Left renal pelvis (tissue), 4 donors: ENCODE results near the gene ICE1. TPM values are rescaled to one million over a fixed set of nuclear protein-coding genes. Genes with fewer than 3 reads are reported as not detected.
"Not testable (repeated sequence)": the region's sequence is repeated elsewhere in the genome, so short reads cannot be mapped to it uniquely, and the experiment has no call there.

Experiments
- DNase-seq, 4 donors: peaks; one replicate each; pipeline ENCODE4 v3.0.0-alpha.2; 2013; ENCODE audit warnings: low read depth in 4 of 4, low spot score in 3 of 4
- polyA plus RNA-seq, 4 donors: library from polyadenylated mRNA; unstranded; fragments of 120-200 nt; gene quantifications; one replicate each; pipeline ENCODE4 v1.2.1, GENCODE V29; 2013; ENCODE audit not compliant: insufficient read length in 4 of 4

ICE1 gene
- polyA plus RNA-seq, 4 donors: 32.3 to 40.7 (median 35.5) TPM

GRCh38 chr5:5401095-5401494 is 21.4 kb upstream of the ICE1 start:
- DNase-seq: no peak

- no peak for DNase-seq
These were observed 18.7 kb upstream of the ICE1 start for GRCh38 chr5:5403741-5404140.

DNA sequence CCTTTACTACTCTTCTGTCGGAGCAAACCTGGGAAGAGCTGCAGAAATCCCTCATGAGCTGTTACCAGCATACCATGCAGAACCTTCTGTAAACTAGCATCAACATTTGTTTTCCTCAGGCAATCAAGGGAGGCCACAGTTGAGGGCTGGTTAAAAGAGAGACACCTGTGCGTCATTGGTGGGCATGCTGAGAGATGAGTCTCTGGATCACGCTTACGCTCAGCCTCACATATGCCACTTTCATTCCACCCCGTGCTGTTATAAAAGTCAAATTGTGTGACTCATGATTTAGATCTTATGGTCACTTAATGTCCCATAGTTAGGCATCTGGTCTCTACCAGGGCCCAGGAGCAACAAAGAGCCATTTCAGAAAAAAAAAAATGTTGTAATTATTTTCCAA is 18.1 kb upstream of the ICE1 start:
- DNase-seq: no peak

DNA sequence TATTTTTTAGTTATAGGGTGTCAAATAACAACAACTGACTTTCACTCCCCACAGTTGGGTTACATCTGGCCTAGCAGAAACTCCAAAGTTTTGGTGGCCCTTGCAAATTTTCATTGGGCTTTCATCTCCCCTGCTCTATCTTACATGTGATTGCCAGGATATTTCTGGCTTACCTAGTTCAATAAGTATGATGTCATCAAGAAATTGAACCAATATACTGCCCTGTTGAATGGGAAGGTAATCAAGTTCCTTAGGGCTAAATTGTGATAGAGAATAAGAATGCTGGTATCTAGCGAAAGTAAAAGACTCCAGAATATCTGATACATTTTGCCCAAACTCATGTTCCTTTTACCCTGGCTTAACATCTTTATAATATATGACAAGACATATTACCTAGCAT is 17.0 kb upstream of the ICE1 start:
- DNase-seq: no peak

DNA sequence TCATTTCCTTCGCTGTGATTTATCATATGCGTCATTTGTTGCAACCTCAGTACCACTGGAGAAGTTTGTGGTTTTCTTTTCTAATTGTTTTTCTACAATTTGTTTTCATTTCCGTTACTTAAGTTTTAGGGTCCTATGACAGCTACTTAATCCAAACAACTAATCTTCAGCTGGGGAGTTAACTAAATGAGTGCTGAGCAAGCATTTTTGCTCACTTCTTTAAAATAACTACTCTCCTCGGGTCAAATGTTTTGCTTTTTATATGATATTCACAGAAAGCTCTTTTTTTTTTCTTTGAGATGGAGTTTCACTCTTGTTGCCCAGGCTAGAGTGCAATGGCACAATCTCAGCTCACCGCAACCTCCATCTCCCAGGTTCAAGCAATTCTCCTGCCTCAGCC is 14.6 kb upstream of the ICE1 start:
- no peak for DNase-seq

DNA sequence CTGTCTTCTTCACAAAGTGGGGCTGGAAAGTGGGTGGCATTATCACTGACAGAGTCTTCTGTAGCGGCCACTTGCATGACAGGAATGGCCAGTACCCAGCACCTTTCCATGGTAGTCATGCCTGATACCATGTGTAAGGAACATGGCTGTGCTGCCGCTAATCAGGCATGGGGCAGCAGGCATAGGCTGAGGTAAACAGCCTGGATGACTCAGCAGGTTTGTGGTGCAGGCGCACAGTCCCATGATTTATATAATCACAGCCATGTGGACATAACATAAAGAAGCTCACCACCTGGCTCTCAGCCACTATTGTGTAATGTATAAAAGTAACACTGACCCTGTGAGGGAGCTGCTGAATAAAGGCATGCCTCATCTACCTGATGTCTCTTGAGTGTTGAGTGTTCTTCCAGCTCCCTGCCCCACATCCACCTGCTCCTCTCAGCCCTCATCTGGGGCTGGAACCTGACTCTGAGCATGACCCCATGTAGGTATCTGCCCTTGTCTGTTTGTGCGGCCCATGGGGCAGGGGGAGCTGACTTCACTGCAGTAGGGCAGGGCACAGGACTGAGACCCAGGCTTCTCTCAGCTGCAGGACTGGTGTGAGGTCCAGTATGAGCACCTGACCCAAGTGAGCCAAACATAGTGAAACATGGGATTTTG is 13.2 kb upstream of the ICE1 start:
- no peak for DNase-seq

- not testable (repeated sequence) for DNase-seq
These were observed 8.6 kb upstream of the ICE1 start for GRCh38 chr5:5413856-5414255.

GRCh38 chr5:5414999-5415398 is 7.5 kb upstream of the ICE1 start:
- DNase-seq: no peak

- no peak for DNase-seq
These were observed 5.7 kb upstream of the ICE1 start for GRCh38 chr5:5416733-5417132.

DNA sequence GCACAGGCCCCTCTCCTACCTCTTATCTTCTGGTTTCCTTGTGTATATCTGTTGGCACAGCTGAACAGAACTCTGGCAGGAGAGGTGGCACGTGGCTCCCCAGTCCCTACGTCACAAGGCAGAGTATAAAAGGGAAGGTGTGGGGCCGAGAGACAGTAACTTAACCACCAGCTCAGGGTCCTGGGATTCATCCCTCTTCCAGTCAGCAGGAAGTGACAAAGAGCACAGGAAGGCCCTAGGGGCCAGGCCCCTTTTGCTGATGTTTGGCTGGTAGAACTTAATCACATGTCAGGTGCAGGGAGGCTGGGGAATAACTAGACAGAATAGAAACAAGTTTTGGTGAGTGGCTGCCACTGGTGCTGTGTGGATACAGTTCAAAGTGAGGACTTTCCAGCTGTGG is 4.5 kb upstream of the ICE1 start:
- no peak for DNase-seq

DNA sequence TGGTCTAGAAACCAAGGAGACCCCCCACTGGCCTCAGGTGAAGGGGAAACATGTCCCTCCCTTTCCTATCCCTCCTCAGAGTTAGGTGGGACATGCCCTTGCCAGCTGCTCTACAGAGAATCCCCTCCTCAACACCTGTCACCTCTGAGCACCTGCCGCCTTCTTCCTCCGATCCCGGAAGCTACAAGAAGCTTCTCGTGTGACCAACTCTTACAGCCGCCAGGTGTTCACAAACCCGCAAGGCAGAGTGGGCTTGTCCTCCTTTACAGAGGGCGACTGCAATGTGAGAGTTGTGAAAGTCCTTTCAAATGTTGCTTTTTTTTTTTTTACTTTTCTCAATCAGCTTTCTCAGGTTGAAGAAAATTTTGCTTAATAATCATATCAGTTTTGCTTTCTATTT is 3.7 kb upstream of the ICE1 start:
- no peak for DNase-seq

GRCh38 chr5:5419291-5420210 is 2.9 kb upstream of the ICE1 start:
- no peak for DNase-seq

- DNase-seq: no peak
These were observed 2.2 kb upstream of the ICE1 start for GRCh38 chr5:5420251-5420650.

DNA sequence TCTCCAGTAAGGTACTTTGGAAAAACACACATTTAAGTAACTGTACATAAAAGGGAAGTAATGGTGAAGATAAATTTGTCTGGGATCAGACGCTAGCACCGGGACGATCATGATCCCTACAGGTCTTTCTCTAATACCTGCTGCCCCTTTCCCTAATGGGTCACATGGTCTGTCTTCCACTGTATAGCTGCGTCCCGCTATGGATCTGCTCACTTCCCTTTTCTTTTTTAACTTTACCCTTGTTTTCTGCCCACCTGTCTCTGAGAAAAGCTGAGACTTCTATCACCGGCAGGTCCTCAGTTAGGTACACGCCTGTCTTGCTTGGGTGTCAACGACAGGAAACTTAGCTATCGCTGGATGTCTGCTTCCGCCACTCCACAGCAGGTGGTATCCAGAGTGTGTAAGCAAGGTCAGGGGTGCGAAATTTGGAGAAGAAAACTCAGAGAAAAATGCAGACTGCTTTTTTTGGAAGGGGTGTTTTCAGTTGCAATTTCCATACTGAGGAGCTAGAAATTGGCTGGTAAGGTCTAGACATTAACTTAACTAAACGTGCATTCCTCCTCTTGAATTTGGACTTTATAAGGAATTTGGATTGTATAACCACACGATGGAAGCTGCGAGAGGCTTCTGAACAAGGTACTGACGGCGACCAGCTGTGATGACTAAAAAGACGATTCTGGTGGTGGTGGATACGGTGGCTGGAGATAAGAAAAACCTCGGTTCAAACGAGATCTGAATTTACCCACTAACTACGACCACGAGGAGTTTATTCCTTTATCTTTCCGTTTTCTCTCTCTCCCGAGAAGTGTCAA is 1.1 kb upstream of the ICE1 start:
- DNase-seq: no peak

DNA sequence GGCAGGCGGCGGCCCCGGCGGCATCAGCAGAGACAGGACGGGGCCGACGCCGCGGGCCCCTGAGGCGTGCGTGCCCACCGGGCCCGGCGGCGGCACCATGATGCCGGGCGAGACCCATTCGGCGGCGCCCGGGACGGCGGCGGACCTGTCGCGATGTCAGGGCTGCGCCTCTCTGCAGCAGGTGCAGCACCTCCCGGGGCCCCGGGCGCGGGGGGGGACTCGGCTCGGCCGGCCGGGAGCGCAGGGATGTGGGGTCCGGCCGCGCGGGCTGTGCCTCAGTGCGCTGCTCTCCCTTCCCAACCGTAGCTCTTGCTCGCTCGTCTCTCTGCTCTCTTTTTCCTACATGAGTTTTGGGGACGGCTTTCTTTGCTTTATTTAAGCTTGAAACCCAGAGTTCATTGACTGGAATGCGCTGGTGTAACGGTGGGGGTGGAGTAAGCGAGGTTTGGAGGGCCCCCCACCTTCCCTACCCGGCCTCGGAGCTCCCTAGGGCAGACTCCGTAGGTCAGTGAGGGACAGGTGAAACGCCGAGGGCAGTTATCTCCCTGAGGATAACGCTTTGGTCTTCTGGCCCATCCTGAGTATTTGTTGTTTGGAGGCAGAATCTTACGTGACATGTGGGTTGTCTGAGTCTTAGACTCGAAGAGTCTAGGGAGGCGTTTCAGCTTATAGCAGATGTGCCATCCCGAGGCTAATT is 490 bp downstream of the ICE1 start:
- no peak for DNase-seq

DNA sequence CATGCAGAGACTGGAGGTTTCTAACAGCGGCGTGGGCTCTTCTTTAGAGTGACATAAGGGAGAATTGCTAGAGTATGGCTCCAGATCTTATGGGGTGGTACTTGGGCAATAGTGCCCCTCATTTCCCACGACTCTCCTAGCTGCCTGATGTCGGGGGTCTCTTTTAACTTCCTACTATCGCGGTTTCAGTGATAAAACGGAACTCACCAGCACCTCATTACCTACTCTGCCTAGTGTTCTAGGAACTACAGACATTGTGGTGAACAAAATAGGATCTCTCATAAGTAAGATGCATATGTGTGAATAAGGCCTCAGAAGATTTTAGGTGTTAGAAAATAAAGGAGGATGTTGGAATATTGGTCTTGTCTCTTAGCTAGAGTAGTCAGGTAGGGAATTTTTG is 1.1 kb downstream of the ICE1 start:
- no peak for DNase-seq

GRCh38 chr5:5424736-5425135 is 2.3 kb downstream of the ICE1 start:
- DNase-seq: no peak

DNA sequence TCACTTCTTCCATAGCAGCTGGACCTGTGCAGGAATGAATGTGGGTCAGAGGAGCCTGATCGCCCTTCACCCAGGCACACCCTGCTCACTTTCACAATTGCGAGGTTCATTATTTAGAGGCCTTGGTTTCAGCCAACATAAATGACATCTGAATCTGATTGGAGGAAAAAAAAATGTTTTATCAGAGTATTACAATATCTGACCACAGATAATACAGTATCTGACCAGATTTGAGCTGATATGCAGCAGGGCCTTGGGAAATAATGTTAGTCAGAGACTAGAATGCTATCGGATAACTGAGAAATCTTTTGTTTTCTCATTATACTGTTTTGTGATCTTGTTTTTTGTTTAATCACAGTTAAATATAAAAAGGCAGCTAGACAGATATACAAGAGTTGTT is 7.7 kb downstream of the ICE1 start:
- no peak for DNase-seq

DNA sequence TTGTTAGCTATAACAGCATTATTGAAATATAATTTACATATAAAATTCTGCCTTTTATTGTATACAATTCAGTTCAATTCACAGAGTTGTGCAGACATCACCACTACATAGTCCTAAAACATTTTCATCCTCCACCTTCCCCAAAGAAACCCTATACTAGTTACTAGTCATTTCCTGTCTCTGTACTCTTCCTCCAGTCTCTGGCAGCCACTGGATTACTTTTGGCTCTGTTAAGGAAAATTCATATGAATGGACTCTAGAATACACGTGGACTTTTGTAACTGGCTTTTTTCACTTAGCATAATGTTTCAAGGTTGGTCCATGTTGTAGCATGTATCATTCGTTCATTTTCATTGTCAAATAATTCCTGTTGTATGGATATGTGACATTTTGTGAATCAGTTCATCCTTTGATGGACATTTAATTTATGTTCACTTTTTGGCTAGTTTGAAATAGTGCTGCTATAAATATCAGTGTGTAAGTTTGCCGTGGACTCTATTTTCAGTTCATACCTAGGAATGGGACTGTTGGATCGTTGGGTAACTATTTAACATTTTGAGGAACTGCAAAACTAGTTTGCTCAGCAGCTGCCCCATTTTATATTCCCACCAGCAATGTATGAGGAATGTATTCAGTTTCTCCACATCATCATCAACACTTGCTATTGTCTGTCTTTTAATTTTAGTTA is 9.7 kb downstream of the ICE1 start:
- DNase-seq: no peak

DNA sequence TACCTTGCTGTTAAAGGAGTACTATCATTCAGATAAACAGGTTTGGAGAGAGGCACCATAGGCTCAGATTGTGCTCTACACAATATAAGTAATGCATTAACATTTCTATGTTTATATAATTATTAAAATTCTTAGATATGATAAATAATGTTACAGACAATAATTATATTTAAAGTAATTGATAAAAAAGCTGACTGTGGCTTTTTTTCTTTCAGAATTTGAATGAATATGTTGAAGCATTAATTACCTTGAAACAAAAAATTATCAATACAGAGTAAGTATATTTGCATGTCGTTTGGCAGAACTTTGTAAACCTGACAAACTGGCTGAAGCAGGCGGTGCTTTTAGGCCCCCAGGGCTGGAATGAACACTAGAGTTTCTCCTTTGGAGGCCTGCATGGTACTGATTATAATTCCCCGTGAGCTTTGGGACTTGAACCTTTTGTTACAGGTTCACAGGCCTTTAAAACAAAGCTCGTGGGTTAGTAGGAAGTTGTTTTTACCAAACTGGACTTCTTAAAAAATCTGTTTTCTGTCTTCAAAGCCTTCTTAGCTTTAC is 13.8 kb downstream of the ICE1 start:
- no peak for DNase-seq
